ENCODE data around the gene CSPG4. TPM values are rescaled to one million over a fixed set of nuclear protein-coding genes. Genes with fewer than 3 reads are reported as not detected.
"Not testable (repeated sequence)": the region's sequence is repeated elsewhere in the genome, so short reads cannot be mapped to it uniquely, and the experiment has no call there.

Gene CSPG4
- total RNA-seq = 30.6 TPM
- polyA plus RNA-seq = 63.8 TPM

GRCh38 chr15:75712668-75713337 lies at the start of gene CSPG4:
Gene CSPG4, minus strand, starts transcription at chr15:75712848. Its CDS starts 93 bp downstream, at chr15:75712755.
- Histone ChIP-seq H3K27ac (ENCODE audit: low read depth) (peak within 1 kb of the TSS; percentile 66), H3K36me3 (ENCODE audit: insufficient read depth) (no peaks in the 10 kb centered on the region), H3K4me3 (ENCODE audit: low read depth, low read length) (peak within 1 kb of the TSS; percentile 52), H3K4me1 (ENCODE audit: insufficient read depth) (no peaks in the 10 kb centered on the region)
- no peak for DNase-seq (ENCODE audit: extremely low spot score)
- WGBS = 5% methylated on average over 36 of the region's 36 CpGs

GRCh38 chr15:75762357-75762718 lies 49.7 kb upstream of the CSPG4 start:
- WGBS = 96% methylated on average over 4 of the region's 4 CpGs
- H3K4me3 ChIP-seq (ENCODE audit: low read depth, low read length); H3K27ac ChIP-seq (ENCODE audit: low read depth); H3K36me3 ChIP-seq (ENCODE audit: insufficient read depth); DNase-seq (ENCODE audit: extremely low spot score); H3K4me1 ChIP-seq (ENCODE audit: insufficient read depth): not testable (repeated sequence)

DNA sequence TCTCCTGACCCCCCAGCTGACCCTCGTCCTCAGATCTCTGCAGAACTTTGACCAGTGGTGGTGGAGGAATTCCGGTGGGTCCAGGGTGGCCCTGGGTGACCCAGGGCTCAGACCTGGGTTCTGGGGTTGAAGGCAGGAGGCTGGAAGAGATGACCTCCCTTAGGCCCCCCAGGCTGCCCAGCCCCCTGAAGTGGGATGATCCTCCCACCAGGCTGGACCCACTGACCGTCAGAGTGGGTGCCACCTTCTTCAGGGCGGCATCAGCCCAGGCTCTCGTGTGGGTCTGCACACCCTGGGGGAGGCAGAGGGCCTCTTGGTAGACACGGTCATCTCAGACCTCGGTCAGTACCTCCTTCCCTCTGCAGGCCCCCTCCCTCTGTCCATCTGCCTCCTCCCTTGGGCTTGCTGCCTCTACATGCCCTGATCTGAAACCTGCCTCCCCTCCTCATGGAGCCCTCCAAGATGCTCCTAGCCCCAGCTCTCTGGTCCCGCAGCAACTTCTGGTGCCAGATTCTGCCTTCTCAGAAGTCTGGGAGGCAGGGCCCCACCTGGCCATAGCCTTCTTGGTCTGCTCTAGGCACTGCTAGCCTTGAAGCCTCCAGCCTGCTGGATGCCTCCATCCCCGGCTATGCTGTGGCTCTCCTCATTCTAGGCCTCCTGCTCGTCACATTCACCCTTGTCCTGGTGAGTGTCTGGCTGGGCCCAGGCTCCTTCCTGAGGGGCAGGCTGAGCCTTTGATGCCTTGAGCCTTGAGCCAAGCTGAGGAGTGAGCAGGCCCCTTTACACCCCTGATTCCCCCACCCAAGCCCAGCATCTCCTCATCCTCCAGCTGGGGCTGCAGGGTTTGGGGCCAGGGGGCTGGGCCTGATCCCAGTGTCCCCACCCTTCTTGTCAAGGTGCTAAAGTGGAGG lies 49.1 kb upstream of the CSPG4 start:
- Histone ChIP-seq H3K4me1 (ENCODE audit: insufficient read depth) (no peaks in the 10 kb centered on the region), H3K36me3 (ENCODE audit: insufficient read depth) (no peaks in the 10 kb centered on the region), H3K4me3 (ENCODE audit: low read depth, low read length) (no peak overlapping the region), H3K27ac (ENCODE audit: low read depth) (no peak overlapping the region)
- DNase-seq (ENCODE audit: extremely low spot score) = no peak
- 94% methylated on average over 10 of the region's 10 CpGs for WGBS

DNA sequence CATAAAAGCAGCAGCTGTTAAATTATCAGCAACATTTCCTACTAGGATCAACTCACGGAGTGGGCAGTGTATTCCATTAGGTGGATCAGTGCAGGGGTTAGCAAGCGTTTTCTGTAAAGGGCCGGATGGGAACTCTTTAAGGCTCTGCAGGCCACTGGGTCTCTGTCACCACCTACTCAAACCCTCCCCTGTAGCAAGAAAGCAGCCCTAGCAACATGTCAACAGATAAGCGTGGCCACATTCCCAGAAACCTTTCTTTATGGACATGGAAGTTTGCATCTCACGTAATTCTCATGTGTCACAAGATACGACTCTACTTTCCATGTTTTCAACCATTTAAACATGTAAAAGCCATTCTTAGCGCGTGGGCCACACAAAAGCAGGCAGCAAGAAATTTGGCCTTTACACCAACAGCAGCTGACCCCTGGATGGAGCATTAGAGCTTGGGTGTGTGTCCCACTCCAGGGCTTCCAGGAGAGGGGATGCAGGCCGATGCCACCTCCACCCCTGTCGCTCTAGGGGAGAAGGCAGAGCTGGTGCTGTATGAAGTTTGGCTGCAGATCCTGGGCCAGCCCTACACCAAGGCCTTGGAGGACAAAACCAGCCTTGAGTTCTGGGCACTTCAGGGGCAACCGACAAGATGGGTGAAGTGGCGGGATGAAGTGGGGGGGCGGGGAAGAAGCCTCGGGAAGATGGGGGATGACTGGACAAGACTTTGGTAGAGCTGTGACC lies 48.2 kb upstream of the CSPG4 start:
- no peaks in the 10 kb centered on the region for H3K36me3 ChIP-seq (ENCODE audit: insufficient read depth)
- DNase-seq (ENCODE audit: extremely low spot score) = no peak
- H3K27ac ChIP-seq (ENCODE audit: low read depth) = no peak overlapping the region
- no peak overlapping the region for H3K4me3 ChIP-seq (ENCODE audit: low read depth, low read length)
- no peaks in the 10 kb centered on the region for H3K4me1 ChIP-seq (ENCODE audit: insufficient read depth)
- WGBS = 75% methylated on average over 14 of the region's 14 CpGs

- not testable (repeated sequence) for H3K27ac ChIP-seq (ENCODE audit: low read depth); DNase-seq (ENCODE audit: extremely low spot score); H3K4me1 ChIP-seq (ENCODE audit: insufficient read depth); H3K4me3 ChIP-seq (ENCODE audit: low read depth, low read length); H3K36me3 ChIP-seq (ENCODE audit: insufficient read depth)
- 86% methylated on average over 7 of the region's 7 CpGs for WGBS
Measured at GRCh38 chr15:75760131-75760520, 47.5 kb upstream of the CSPG4 start.

- 84% methylated on average over 2 of the region's 2 CpGs for WGBS
- H3K27ac ChIP-seq (ENCODE audit: low read depth) = no peak overlapping the region
Measured at GRCh38 chr15:75759416-75760130, 46.9 kb upstream of the CSPG4 start.

GRCh38 chr15:75758071-75758872 lies 45.6 kb upstream of the CSPG4 start:
- 2% methylated on average over 35 of the region's 35 CpGs for WGBS
- Histone ChIP-seq H3K36me3 (ENCODE audit: insufficient read depth) (no peaks in the 10 kb centered on the region), H3K4me1 (ENCODE audit: insufficient read depth) (no peaks in the 10 kb centered on the region), H3K27ac (ENCODE audit: low read depth) (no peak overlapping the region), H3K4me3 (ENCODE audit: low read depth, low read length) (peak overlapping the region; percentile 47)
- DNase-seq (ENCODE audit: extremely low spot score) = peak; percentile 85

More at GRCh38 chr15:75759416-75760130, 46.9 kb upstream of the CSPG4 start:
- Histone ChIP-seq H3K4me1 (ENCODE audit: insufficient read depth) (no peaks in the 10 kb centered on the region), H3K36me3 (ENCODE audit: insufficient read depth) (no peaks in the 10 kb centered on the region), H3K4me3 (ENCODE audit: low read depth, low read length) (no peak overlapping the region)
- DNase-seq (ENCODE audit: extremely low spot score) = no peak

DNA sequence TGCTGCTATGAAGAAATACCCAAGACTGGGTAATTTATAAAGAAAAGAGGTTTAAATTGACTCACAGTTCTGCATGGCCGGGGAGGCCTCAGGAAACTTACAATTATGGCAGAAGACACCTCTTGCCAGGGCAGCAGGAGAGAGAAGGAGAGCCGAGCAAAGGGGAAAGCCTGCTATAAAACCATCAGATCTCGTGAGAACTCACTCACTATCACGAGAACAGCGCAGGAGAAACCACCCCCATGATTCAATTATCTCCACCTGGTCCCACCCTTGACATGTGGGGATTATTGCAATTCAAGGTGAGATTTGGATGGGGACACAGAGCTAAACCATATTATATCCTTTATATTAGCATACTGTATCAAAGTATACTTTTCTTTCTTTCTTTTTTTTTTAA lies 42.2 kb upstream of the CSPG4 start:
- not testable (repeated sequence) for H3K36me3 ChIP-seq (ENCODE audit: insufficient read depth)
- WGBS = 73% methylated on average over 5 of the region's 5 CpGs

DNA sequence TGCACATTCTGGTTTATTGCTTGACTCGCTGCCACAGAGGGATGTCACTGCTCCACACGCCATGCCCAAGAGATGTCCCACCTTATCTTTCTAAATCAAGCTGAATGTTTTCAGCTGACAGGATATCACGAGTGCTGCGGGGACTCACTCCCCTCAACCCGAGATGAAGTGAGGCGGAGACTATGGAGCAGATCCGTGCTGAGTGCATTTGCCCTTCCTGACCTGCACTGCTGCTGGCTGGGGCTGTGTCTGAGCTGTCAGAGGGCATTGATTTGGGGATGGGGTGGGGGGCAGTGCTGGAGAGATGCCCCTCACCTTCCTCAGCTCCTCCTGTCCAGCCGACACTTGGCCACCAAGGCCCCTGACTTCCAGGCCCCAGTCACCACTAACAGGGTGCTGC lies 40.5 kb upstream of the CSPG4 start:
- Histone ChIP-seq H3K4me1 (ENCODE audit: insufficient read depth) (no peaks in the 10 kb centered on the region), H3K27ac (ENCODE audit: low read depth) (no peak overlapping the region), H3K36me3 (ENCODE audit: insufficient read depth) (no peaks in the 10 kb centered on the region), H3K4me3 (ENCODE audit: low read depth, low read length) (no peak overlapping the region)
- WGBS = 72% methylated on average over 8 of the region's 8 CpGs
- no peak for DNase-seq (ENCODE audit: extremely low spot score)

More for the DNA sequence above, 42.2 kb upstream of the CSPG4 start:
- not testable (repeated sequence) for H3K4me1 ChIP-seq (ENCODE audit: insufficient read depth); H3K27ac ChIP-seq (ENCODE audit: low read depth); DNase-seq (ENCODE audit: extremely low spot score); H3K4me3 ChIP-seq (ENCODE audit: low read depth, low read length)

GRCh38 chr15:75751891-75752290 lies 39.2 kb upstream of the CSPG4 start:
- H3K36me3 ChIP-seq (ENCODE audit: insufficient read depth) = no peaks in the 10 kb centered on the region
- no peak for DNase-seq (ENCODE audit: extremely low spot score)
- 82% methylated on average over 4 of the region's 4 CpGs for WGBS
- H3K4me1 ChIP-seq (ENCODE audit: insufficient read depth) = no peaks in the 10 kb centered on the region
- no peak overlapping the region for H3K27ac ChIP-seq (ENCODE audit: low read depth)
- H3K4me3 ChIP-seq (ENCODE audit: low read depth, low read length) = no peak overlapping the region

- no peak for DNase-seq (ENCODE audit: extremely low spot score)
- no peaks in the 10 kb centered on the region for H3K4me1 ChIP-seq (ENCODE audit: insufficient read depth)
- H3K27ac ChIP-seq (ENCODE audit: low read depth) = no peak overlapping the region
- no peak overlapping the region for H3K4me3 ChIP-seq (ENCODE audit: low read depth, low read length)
- H3K36me3 ChIP-seq (ENCODE audit: insufficient read depth) = no peaks in the 10 kb centered on the region
- WGBS = 64% methylated on average over 2 of the region's 2 CpGs
Measured at GRCh38 chr15:75751116-75751875, 38.6 kb upstream of the CSPG4 start.
